ENCODE measurements around the gene R3HCC1L.

DNA sequence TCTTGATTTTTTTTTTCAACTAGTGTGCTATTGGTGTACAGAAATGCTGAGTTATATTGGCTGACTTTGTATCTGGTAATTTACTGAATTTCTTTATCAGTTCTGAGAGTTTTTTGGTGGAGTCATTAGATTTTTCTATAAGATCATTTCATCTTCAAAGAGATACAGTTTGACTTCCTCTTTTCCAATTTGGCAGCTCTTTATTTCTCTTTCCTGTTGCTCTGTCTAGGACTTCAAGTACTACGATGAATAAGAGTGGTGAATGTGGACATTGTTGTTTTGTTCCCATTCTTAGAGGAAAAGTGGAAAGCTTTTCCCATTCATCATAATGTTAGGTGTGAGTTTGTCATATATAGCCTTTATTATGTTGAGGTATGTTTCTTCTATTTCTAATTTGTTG is 83.3 kb downstream of the R3HCC1L start:
- TF ChIP-seq, protein P1, sequence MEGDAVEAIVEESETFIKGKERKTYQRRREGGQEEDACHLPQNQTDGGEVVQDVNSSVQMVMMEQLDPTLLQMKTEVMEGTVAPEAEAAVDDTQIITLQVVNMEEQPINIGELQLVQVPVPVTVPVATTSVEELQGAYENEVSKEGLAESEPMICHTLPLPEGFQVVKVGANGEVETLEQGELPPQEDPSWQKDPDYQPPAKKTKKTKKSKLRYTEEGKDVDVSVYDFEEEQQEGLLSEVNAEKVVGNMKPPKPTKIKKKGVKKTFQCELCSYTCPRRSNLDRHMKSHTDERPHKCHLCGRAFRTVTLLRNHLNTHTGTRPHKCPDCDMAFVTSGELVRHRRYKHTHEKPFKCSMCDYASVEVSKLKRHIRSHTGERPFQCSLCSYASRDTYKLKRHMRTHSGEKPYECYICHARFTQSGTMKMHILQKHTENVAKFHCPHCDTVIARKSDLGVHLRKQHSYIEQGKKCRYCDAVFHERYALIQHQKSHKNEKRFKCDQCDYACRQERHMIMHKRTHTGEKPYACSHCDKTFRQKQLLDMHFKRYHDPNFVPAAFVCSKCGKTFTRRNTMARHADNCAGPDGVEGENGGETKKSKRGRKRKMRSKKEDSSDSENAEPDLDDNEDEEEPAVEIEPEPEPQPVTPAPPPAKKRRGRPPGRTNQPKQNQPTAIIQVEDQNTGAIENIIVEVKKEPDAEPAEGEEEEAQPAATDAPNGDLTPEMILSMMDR (IDR thresholded peaks at IDR 0.05): no peak
- TF ChIP-seq, protein P2, sequence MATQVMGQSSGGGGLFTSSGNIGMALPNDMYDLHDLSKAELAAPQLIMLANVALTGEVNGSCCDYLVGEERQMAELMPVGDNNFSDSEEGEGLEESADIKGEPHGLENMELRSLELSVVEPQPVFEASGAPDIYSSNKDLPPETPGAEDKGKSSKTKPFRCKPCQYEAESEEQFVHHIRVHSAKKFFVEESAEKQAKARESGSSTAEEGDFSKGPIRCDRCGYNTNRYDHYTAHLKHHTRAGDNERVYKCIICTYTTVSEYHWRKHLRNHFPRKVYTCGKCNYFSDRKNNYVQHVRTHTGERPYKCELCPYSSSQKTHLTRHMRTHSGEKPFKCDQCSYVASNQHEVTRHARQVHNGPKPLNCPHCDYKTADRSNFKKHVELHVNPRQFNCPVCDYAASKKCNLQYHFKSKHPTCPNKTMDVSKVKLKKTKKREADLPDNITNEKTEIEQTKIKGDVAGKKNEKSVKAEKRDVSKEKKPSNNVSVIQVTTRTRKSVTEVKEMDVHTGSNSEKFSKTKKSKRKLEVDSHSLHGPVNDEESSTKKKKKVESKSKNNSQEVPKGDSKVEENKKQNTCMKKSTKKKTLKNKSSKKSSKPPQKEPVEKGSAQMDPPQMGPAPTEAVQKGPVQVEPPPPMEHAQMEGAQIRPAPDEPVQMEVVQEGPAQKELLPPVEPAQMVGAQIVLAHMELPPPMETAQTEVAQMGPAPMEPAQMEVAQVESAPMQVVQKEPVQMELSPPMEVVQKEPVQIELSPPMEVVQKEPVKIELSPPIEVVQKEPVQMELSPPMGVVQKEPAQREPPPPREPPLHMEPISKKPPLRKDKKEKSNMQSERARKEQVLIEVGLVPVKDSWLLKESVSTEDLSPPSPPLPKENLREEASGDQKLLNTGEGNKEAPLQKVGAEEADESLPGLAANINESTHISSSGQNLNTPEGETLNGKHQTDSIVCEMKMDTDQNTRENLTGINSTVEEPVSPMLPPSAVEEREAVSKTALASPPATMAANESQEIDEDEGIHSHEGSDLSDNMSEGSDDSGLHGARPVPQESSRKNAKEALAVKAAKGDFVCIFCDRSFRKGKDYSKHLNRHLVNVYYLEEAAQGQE (IDR thresholded peaks at IDR 0.05; ENCODE audit: insufficient read depth in 1 of 2, low read depth in 2 of 2, low read length in 1 of 2): no peak

Measured in Panc1 (cell line).